Right lobe of liver (tissue), 4 donors: ENCODE results near the gene TMEM144.

ENCODE experiments used
- CTCF ChIP-seq, 4 donors: fragments of 200-600 bp in 3 of 4; fragments of 450-650 bp in 1 of 4; IDR thresholded peaks; one replicate each; pipeline versions ENCODE4 v1.5.1 to v1.8.0; 2016 to 2022; ENCODE audit warnings: antibody characterized with exemption in 4 of 4, mild to moderate bottlenecking in 2 of 4
- POLR2A ChIP-seq: fragments of 450-650 bp; IDR thresholded peaks from one replicate; pipeline ENCODE4 v1.6.1; 2017; ENCODE audit warnings: antibody characterized with exemption, mild to moderate bottlenecking
- donor health status: DM: no; HTN: no; CAD: no.
- donor health status: DM: no; HTN: no; CAD: no.
- donor health status: DM: no; HTN: yes; CAD: no.

GRCh38 chr4:158274636-158275035 is 64.3 kb downstream of the TMEM144 start:
- TF ChIP-seq CTCF (IDR thresholded peaks at IDR 0.05) = no peak
- no peak for TF ChIP-seq POLR2A
